GM12892 (cell line): ENCODE measurements around the gene DUSP19.

ENCODE experiments used
- POLR2AphosphoS5 ChIP-seq: IDR thresholded peaks from 2 replicates; pipeline ENCODE4 v1.6.1; 2011; ENCODE audit warnings: low read depth, low read length, control low read depth
- TAF1 ChIP-seq: IDR thresholded peaks from 2 replicates; pipeline ENCODE4 v1.6.1; 2011; ENCODE audit warnings: low read depth, mild to moderate bottlenecking, control low read depth, low read length, borderline replicate concordance

GRCh38 chr2:183049420-183049819 is 29.1 kb upstream of the DUSP19 start:
- TF ChIP-seq TAF1 (no peak), POLR2AphosphoS5 (no peak)
